Neutrophil (primary cell): ENCODE measurements around the gene MCRIP1.

Experiments
- H3K27ac ChIP-seq: fragments of 200-600 bp; sonication (generic); 2 replicates; pipeline ENCODE4 v1.5.1; 2016; ENCODE audit warnings: mild to moderate bottlenecking, moderate library complexity
- H3K27me3 ChIP-seq: fragments of 200-600 bp; sonication (generic); 2 replicates; pipeline ENCODE4 v1.6.0; 2016; ENCODE audit warnings: mild to moderate bottlenecking
- H3K36me3 ChIP-seq: fragments of 200-600 bp; sonication (generic); 2 replicates; pipeline ENCODE4 v1.5.1; 2017
- H3K4me1 ChIP-seq, 2 experiments: fragments of 200-600 bp in 1 of 2; sonication (generic) in 1 of 2; 1 replicate in 1 of 2; 2 replicates in 1 of 2; pipeline versions ENCODE4 v1.5.1 to v1.6.1; 2013 to 2016; ENCODE audit warnings: low read depth in 1 of 2, low read length in 1 of 2, mild to moderate bottlenecking in 1 of 2, moderate library complexity in 1 of 2; ENCODE audit not compliant: control insufficient read depth in 1 of 2, insufficient read depth in 1 of 2
- H3K4me3 ChIP-seq, 2 experiments: fragments of 200-600 bp in 1 of 2; sonication (generic) in 1 of 2; 1 replicate in 1 of 2; 2 replicates in 1 of 2; pipeline ENCODE4 v1.5.1; 2013 to 2016; ENCODE audit warnings: low read depth in 1 of 2, low read length in 1 of 2, mild to moderate bottlenecking in 1 of 2, moderate library complexity in 1 of 2
- H3K9me3 ChIP-seq: fragments of 200-600 bp; sonication (generic); 2 replicates; pipeline ENCODE4 v1.5.1; 2016
- TF ChIP-seq, protein P1 (sequence below): fragments of 200-600 bp; sonication (generic); IDR thresholded peaks from 2 replicates; pipeline ENCODE4 v1.5.1; 2016; ENCODE audit warnings: antibody characterized with exemption

MCRIP1 gene

DNA sequence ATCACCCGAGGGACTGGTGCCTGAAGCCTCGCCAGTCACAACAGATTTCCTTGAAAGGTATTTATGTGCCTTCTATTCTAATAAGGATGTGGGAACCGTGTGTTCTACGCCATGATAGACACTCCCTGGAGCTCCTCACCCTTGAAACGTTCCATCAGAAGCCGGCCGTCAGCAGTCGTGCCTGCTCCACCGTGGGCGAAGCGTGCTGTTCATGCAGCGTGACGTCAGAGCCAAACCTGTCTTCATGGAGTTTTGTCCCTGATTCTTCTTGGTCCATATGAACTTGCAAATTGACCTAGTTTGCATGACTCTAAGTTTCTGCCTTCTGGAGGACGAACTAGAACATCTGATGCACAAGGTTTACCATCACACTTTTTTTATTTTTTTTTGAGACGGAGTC lies 6.2 kb upstream of the MCRIP1 start:
- TF ChIP-seq, protein P1, sequence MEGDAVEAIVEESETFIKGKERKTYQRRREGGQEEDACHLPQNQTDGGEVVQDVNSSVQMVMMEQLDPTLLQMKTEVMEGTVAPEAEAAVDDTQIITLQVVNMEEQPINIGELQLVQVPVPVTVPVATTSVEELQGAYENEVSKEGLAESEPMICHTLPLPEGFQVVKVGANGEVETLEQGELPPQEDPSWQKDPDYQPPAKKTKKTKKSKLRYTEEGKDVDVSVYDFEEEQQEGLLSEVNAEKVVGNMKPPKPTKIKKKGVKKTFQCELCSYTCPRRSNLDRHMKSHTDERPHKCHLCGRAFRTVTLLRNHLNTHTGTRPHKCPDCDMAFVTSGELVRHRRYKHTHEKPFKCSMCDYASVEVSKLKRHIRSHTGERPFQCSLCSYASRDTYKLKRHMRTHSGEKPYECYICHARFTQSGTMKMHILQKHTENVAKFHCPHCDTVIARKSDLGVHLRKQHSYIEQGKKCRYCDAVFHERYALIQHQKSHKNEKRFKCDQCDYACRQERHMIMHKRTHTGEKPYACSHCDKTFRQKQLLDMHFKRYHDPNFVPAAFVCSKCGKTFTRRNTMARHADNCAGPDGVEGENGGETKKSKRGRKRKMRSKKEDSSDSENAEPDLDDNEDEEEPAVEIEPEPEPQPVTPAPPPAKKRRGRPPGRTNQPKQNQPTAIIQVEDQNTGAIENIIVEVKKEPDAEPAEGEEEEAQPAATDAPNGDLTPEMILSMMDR: no peak
- Histone ChIP-seq H3K4me1 (peaks cover 57 to 69% of the 10 kb centered on the region in 2 experiments), H3K27me3 (no peaks in the 10 kb centered on the region), H3K4me3 (no peak overlapping the region), H3K27ac (peak overlapping the region; percentile 86), H3K36me3 (peaks cover 23% of the 10 kb centered on the region), H3K9me3 (no peaks in the 10 kb centered on the region)

DNA sequence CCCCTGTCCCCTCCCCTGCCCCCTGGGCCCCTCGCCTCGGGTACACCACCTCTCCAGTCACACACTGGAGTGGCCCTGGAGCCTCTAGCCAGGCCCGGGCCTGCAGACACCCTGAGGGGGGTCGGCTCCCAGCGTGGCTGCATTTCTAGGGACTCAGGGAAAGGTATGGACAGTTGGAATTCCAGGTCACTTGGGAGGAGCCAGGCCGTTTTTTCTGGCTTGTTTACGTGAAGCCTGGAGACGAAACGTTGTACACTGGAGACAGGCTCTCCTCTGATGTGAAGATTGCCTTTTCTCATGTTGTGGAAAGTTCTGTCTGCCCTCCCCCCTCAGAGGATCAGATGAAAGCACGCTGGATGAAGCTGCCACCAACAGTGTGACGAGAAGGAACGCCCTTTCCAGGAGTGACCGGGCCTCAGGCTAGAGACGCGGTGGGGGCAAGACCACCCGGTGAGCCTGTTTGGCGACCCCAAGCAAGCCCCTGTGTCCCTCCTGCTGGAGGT lies 5.7 kb upstream of the MCRIP1 start:
- peaks cover 60 to 68% of the 10 kb centered on the region in 2 experiments for H3K4me1 ChIP-seq

DNA sequence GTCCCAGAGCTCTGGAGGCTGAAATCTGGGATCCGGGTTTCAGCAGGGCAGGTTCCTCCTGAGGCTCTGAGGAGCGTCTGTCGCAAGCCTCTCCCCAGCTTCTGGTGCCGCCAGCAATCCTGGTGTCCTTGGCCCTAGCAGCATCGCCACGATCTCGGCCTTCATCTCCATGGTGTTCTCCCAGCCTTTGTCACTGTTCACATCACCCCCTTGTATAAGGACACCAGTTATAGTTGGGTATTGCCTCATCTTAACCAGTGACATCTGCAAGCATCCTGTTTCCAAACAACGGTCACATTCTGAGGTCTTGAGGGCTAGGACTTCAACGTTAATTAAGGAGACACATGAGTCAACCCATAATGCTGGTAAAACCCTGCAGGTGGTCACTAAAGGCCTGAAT lies 4.5 kb upstream of the MCRIP1 start:
- peak overlapping the region; percentile 86 for H3K27ac ChIP-seq
- no peaks in the 10 kb centered on the region for H3K9me3 ChIP-seq
- peak overlapping the region; percentile 46 to 49 for H3K4me3 ChIP-seq
- H3K4me1 ChIP-seq: peaks cover 65 to 72% of the 10 kb centered on the region in 2 experiments
- TF ChIP-seq, protein P1: no peak
- H3K27me3 ChIP-seq: no peaks in the 10 kb centered on the region
- H3K36me3 ChIP-seq: peaks cover 6% of the 10 kb centered on the region

More for the DNA sequence above, 5.7 kb upstream of the MCRIP1 start:
- Histone ChIP-seq H3K36me3 (peaks cover 18% of the 10 kb centered on the region), H3K27ac (peak overlapping the region; percentile 86), H3K9me3 (no peaks in the 10 kb centered on the region), H3K27me3 (no peaks in the 10 kb centered on the region), H3K4me3 (no peak overlapping the region)
- TF ChIP-seq, protein P1: no peak

DNA sequence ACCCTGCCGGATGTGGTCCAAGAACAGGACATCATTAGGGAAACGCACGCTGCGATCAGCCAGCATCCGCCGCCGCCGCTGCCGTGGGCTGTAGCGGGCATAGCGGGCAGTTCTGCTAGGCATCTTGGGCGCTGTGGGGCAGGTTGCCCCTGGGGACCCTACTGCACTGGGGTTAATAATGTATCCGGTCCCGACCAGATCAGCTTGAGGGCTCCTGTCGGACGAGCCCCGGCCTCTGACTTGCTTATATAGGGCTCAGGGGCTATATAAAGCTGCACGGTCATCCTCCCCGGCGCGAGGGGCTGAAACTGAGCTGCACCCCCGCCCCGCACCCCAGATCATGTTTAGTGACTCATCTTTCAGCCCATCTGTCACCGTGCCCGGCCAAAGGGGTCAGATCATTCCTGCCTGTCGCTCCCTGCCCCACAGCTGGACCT lies 1.8 kb upstream of the MCRIP1 start, which contains the start of gene PPP1R27:
Gene PPP1R27, minus strand, starts transcription at position 220 of the 437 bp plus-strand sequence. Its CDS starts 97 bp downstream, at position 123.
- H3K4me1 ChIP-seq: peaks cover 61 to 64% of the 10 kb centered on the region in 2 experiments
- TF ChIP-seq, protein P1: no peak
- H3K4me3 ChIP-seq: peak within 1 kb of the TSS in 1 of 2 experiments; percentile 65
- H3K36me3 ChIP-seq: no peaks in the 10 kb centered on the region
- H3K9me3 ChIP-seq: no peaks in the 10 kb centered on the region
- H3K27ac ChIP-seq: peak within 1 kb of the TSS; percentile 95
- no peaks in the 10 kb centered on the region for H3K27me3 ChIP-seq

DNA sequence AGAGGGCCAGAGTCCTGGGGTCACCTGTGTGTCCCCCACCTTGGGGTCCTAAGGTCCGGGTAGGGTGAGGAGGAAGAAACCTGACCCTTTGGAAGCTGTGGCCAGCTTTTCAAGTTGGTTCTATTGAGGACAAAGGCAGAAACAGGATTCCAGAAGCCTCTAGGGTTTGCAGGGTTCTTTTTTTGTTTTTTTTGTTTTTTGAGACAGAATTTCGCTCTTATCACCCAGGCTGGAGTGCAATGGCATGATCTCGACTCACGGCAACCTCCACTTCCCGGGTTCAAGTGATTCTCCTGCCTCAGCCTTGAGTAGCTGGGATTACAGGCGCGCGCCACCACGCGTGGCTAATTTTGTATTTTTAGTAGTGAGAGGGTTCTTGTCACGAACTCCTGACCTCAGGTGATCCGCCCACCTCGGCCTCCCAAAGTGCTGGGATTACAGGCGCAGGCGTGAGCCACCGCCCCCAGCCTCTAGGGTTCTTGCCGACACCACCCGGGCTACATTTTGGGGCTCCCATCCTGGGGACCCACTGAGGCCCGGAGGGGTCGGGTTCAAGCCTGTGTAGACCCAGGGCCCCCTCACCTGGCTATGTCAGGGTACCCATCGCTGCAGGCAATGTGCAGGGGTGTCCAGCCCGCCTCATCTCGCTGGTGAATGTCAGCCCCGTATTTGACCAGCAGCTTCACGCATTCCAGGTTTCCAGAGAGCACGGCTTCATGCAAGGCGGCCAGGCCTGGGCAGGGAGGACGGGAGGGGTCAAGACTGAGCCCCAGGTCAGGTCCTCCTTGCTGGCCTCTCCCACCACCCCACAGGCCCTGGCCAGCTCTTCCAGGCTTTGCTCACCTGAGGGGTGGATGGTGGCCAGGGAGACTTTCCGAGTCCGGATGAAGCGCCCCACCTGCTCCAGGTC lies 1.1 kb upstream of the MCRIP1 start:
- peak overlapping the region; percentile 95 for H3K27ac ChIP-seq
- H3K36me3 ChIP-seq: no peaks in the 10 kb centered on the region
- H3K9me3 ChIP-seq: no peaks in the 10 kb centered on the region
- peaks cover 59 to 60% of the 10 kb centered on the region in 2 experiments for H3K4me1 ChIP-seq
- H3K27me3 ChIP-seq: no peaks in the 10 kb centered on the region
- TF ChIP-seq, protein P1: no peak
- peak overlapping the region; percentile 65 to 78 for H3K4me3 ChIP-seq
